Neuronal stem cell (in vitro differentiated cells): Measurements from ENCODE around the gene CENPP.

ENCODE experiments used
- DNase-seq: peaks from one replicate; pipeline ENCODE4 v3.0.0-alpha.2; 2013; ENCODE audit warnings: low spot score
- H2AFZ ChIP-seq: one replicate; pipeline ENCODE4 v1.6.1; 2013; ENCODE audit warnings: mild to moderate bottlenecking, low read length, inconsistent platforms
- H2AK5ac ChIP-seq: 2 replicates; pipeline ENCODE4 v1.6.1; 2013; ENCODE audit warnings: low read depth, mild to moderate bottlenecking, inconsistent platforms, low read length, moderate library complexity, mixed read lengths
- H2BK120ac ChIP-seq: 2 replicates; pipeline ENCODE4 v1.6.1; 2013; ENCODE audit warnings: low read depth, mild to moderate bottlenecking, inconsistent platforms, low read length, moderate library complexity, mixed read lengths
- H2BK12ac ChIP-seq: one replicate; pipeline ENCODE4 v1.6.1; 2013; ENCODE audit warnings: low read length, inconsistent platforms
- H2BK15ac ChIP-seq: 2 replicates; pipeline ENCODE4 v1.6.1; 2013; ENCODE audit warnings: mild to moderate bottlenecking, low read length, inconsistent platforms, mixed read lengths
- H2BK5ac ChIP-seq: one replicate; pipeline ENCODE4 v1.6.1; 2013; ENCODE audit warnings: inconsistent platforms, mild to moderate bottlenecking, low read length, moderate library complexity
- H3K14ac ChIP-seq: one replicate; pipeline ENCODE4 v1.6.1; 2013; ENCODE audit warnings: low read length, inconsistent platforms
- H3K18ac ChIP-seq: 2 replicates; pipeline ENCODE4 v1.6.1; 2013; ENCODE audit warnings: low read length, inconsistent platforms
- H3K23ac ChIP-seq: 2 replicates; pipeline ENCODE4 v1.6.1; 2013; ENCODE audit warnings: low read depth, mild to moderate bottlenecking, mixed read lengths, low read length, inconsistent platforms; ENCODE audit not compliant: poor library complexity
- H3K27ac ChIP-seq: replicated peaks from 3 replicates; pipeline ENCODE4 v1.5.1; 2013; ENCODE audit warnings: low read length, inconsistent platforms
- H3K27me3 ChIP-seq, 3 experiments: 2 replicates each; pipeline ENCODE4 v1.6.1; 2013; ENCODE audit warnings: low read length in 3 of 3, mild to moderate bottlenecking in 2 of 3, inconsistent platforms in 1 of 3, low read depth in 1 of 3, mixed read lengths in 1 of 3, moderate library complexity in 1 of 3; ENCODE audit not compliant: control insufficient read depth in 3 of 3, insufficient read depth in 3 of 3
- H3K36me3 ChIP-seq, 2 donors: replicated peaks in 1 of 2; 2 replicates each; pipeline ENCODE4 v1.6.1; 2013; ENCODE audit warnings: low read length in 2 of 2; ENCODE audit not compliant: control insufficient read depth in 2 of 2, insufficient read depth in 2 of 2
- H3K4ac ChIP-seq: 2 replicates; pipeline ENCODE4 v1.6.1; 2013; ENCODE audit warnings: inconsistent platforms, mild to moderate bottlenecking, low read length, moderate library complexity
- H3K4me1 ChIP-seq, 2 donors: 1 replicate in 1 of 2; 2 replicates in 1 of 2; pipeline ENCODE4 v1.6.1; 2013; ENCODE audit warnings: low read length in 2 of 2, low read depth in 1 of 2; ENCODE audit not compliant: control insufficient read depth in 2 of 2, insufficient read depth in 1 of 2
- H3K4me2 ChIP-seq: one replicate; pipeline ENCODE4 v1.6.1; 2013; ENCODE audit warnings: mild to moderate bottlenecking, low read length, inconsistent platforms; ENCODE audit not compliant: insufficient read depth, poor library complexity, severe bottlenecking
- H3K4me3 ChIP-seq, 2 donors: 2 replicates each; pipeline ENCODE4 v1.5.1; 2013; ENCODE audit warnings: low read length in 2 of 2, mild to moderate bottlenecking in 2 of 2, inconsistent platforms in 1 of 2, moderate library complexity in 1 of 2
- H3K79me1 ChIP-seq: one replicate; pipeline ENCODE4 v1.6.1; 2013; ENCODE audit warnings: low read depth, mild to moderate bottlenecking, inconsistent platforms, low read length, moderate library complexity
- H3K9ac ChIP-seq: one replicate; pipeline ENCODE4 v1.6.1; 2013; ENCODE audit warnings: mild to moderate bottlenecking, low read depth, low read length, inconsistent platforms; ENCODE audit not compliant: poor library complexity
- H3K9me3 ChIP-seq, 2 donors: replicated peaks in 1 of 2; 2 replicates each; pipeline versions ENCODE3 to v1.6.1; 2013; ENCODE audit warnings: low read length in 2 of 2, mild to moderate bottlenecking in 2 of 2, inconsistent platforms in 1 of 2, low read depth in 1 of 2, mixed read lengths in 1 of 2, moderate library complexity in 1 of 2; ENCODE audit not compliant: control insufficient read depth in 2 of 2, insufficient read depth in 1 of 2
- H4K8ac ChIP-seq: one replicate; pipeline ENCODE4 v1.6.1; 2013; ENCODE audit warnings: low read depth, mild to moderate bottlenecking, inconsistent platforms, low read length, moderate library complexity
- H4K91ac ChIP-seq: one replicate; pipeline ENCODE4 v1.6.1; 2013; ENCODE audit warnings: low read length, low read depth, mild to moderate bottlenecking, inconsistent platforms; ENCODE audit not compliant: poor library complexity
- whole genome bisulfite sequencing, 2 donors: extraction: QIAGEN DNeasy Blood & Tissue Kit; methylation state at CpG; one replicate each; pipeline ENCODE4 v1.1.7; 2013; ENCODE audit warnings: missing lambda C conversion rate in 2 of 2, mixed read lengths in 1 of 2; ENCODE audit not compliant: insufficient read length in 2 of 2, insufficient replicate concordance in 1 of 2; ENCODE audit errors: extremely low coverage in 2 of 2; 5-methylcytosine and 5-hydroxymethylcytosine counted together

CENPP gene

GRCh38 chr9:92479346-92479745 lies 153.6 kb downstream of the CENPP start:
- Histone ChIP-seq H3K4me1 (no peaks in the 10 kb centered on the region), H3K18ac (no peak overlapping the region), H3K27me3 (no peaks in the 10 kb centered on the region), H2AK5ac (no peak overlapping the region), H4K91ac (no peak overlapping the region), H2BK5ac (no peak overlapping the region), H3K4ac (no peak overlapping the region), H3K4me3 (no peak overlapping the region), H2BK12ac (no peak overlapping the region), H4K8ac (no peak overlapping the region), H3K27ac (no peak overlapping the region), H3K14ac (no peak overlapping the region), H3K23ac (no peak overlapping the region), H3K4me2 (no peak overlapping the region), H2BK15ac (no peak overlapping the region), H3K9me3 (no peaks in the 10 kb centered on the region), H3K36me3 (no peaks in the 10 kb centered on the region), H2BK120ac (no peak overlapping the region), H3K79me1 (no peaks in the 10 kb centered on the region), H2AFZ (no peak overlapping the region), H3K9ac (no peak overlapping the region)
- DNase-seq = no peak

GRCh38 chr9:92480291-92480771 lies 154.6 kb downstream of the CENPP start:
- Histone ChIP-seq H3K23ac (no peak overlapping the region), H3K4me3 (no peak overlapping the region), H2BK5ac (no peak overlapping the region), H3K4me2 (no peak overlapping the region), H2AK5ac (no peak overlapping the region), H2AFZ (no peak overlapping the region), H2BK15ac (no peak overlapping the region), H3K36me3 (no peaks in the 10 kb centered on the region), H3K4me1 (no peaks in the 10 kb centered on the region), H3K27me3 (no peaks in the 10 kb centered on the region), H3K9me3 (no peaks in the 10 kb centered on the region), H4K8ac (no peak overlapping the region), H4K91ac (no peak overlapping the region), H3K14ac (no peak overlapping the region), H3K4ac (no peak overlapping the region), H3K18ac (no peak overlapping the region), H3K79me1 (no peaks in the 10 kb centered on the region), H3K9ac (no peak overlapping the region), H2BK120ac (no peak overlapping the region), H3K27ac (no peak overlapping the region), H2BK12ac (no peak overlapping the region)
- no peak for DNase-seq
- WGBS, 2 donors = no CpG with 5 or more reads among the region's 2 CpGs

DNA sequence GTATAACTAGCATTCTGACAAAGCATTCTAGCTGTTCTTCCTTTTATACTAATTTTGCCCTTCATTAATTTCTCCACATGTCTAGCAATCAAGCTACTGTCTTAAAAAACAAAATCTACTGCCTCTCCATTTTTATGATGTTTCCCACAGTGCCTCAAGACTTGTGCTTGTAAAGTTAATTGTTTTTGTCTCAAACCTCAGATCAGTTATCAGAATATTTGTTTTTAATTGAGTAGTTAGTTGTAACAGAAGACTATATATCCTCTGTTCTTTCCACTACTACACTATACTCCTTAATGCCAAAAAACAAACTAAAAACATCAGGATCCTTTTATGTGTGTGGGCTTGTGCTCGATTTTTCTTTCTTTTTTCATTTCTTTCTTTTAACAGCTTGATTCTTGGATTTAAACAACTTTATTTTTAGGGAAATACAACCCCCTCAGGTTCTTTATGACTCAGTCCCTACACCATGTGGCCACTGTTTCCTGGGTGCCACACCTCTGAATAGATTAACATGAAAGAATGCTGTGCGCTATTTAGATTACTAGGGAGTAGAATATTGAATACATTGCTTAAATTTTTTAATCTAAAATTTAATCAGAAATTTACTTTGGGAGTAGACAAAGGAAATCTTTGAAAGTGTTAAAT lies 155.4 kb downstream of the CENPP start:
- no peak overlapping the region for H2BK15ac ChIP-seq
- H3K18ac ChIP-seq = no peak overlapping the region
- H3K27me3 ChIP-seq = no peaks in the 10 kb centered on the region
- no peak overlapping the region for H2BK120ac ChIP-seq
- no CpG with 5 or more reads among the region's 2 CpGs for WGBS, 2 donors
- no peak overlapping the region for H3K4me2 ChIP-seq
- no peak overlapping the region for H3K14ac ChIP-seq
- no peaks in the 10 kb centered on the region for H3K79me1 ChIP-seq
- H4K91ac ChIP-seq = no peak overlapping the region
- H3K36me3 ChIP-seq = no peaks in the 10 kb centered on the region
- no peak overlapping the region for H2AFZ ChIP-seq
- H3K4me3 ChIP-seq = no peak overlapping the region
- no peak overlapping the region for H2AK5ac ChIP-seq
- H3K4me1 ChIP-seq = no peaks in the 10 kb centered on the region
- H3K4ac ChIP-seq = no peak overlapping the region
- H3K23ac ChIP-seq = no peak overlapping the region
- no peak overlapping the region for H3K9ac ChIP-seq
- H4K8ac ChIP-seq = no peak overlapping the region
- H2BK5ac ChIP-seq = no peak overlapping the region
- no peak overlapping the region for H3K27ac ChIP-seq
- DNase-seq = no peak
- H2BK12ac ChIP-seq = no peak overlapping the region
- no peaks in the 10 kb centered on the region for H3K9me3 ChIP-seq

DNA sequence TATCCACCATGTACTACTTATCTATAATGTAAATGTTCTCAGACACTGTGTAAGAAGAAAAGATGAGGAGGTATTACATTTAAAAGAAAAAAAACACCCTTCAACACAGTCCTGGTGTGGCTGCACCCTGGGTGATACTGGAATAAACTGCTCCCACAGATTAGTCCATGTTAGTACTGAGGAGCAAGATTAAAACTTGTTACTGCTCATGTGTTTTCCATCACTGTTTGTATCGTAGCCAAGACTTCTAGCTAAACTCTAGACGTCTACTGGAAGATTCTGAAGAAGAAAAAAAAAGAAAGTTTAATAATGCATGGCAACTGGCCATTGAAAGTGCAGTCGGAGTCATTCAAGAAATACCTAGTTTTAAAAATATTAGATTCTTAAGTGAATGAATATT lies 156.6 kb downstream of the CENPP start, which contains the start of gene ASPN:
Gene ASPN (minus strand): TSS at position 178 of the 400 bp plus-strand sequence.
- H3K27me3 ChIP-seq = no peaks in the 10 kb centered on the region
- no peak within 1 kb of the TSS for H3K4ac ChIP-seq
- no peak within 1 kb of the TSS for H2BK15ac ChIP-seq
- no peaks in the 10 kb centered on the region for H3K36me3 ChIP-seq
- H4K91ac ChIP-seq = no peak within 1 kb of the TSS
- no peak within 1 kb of the TSS for H4K8ac ChIP-seq
- H3K23ac ChIP-seq = no peak within 1 kb of the TSS
- H3K18ac ChIP-seq = no peak within 1 kb of the TSS
- WGBS, 2 donors = no CpG with 5 or more reads among the region's 3 CpGs
- no peak within 1 kb of the TSS for H3K4me3 ChIP-seq
- H2AFZ ChIP-seq = no peak within 1 kb of the TSS
- H3K79me1 ChIP-seq = no peaks in the 10 kb centered on the region
- H2BK5ac ChIP-seq = no peak within 1 kb of the TSS
- H3K9ac ChIP-seq = no peak within 1 kb of the TSS
- H3K9me3 ChIP-seq = no peaks in the 10 kb centered on the region
- H2AK5ac ChIP-seq = no peak within 1 kb of the TSS
- no peak within 1 kb of the TSS for H3K27ac ChIP-seq
- no peaks in the 10 kb centered on the region for H3K4me1 ChIP-seq
- H3K14ac ChIP-seq = no peak within 1 kb of the TSS
- H2BK120ac ChIP-seq = no peak within 1 kb of the TSS
- no peak within 1 kb of the TSS for H3K4me2 ChIP-seq
- no peak within 1 kb of the TSS for H2BK12ac ChIP-seq
- DNase-seq = no peak
